HG03025 (cell line): ENCODE data around the gene AKAP12.

ENCODE experiments used
- ATAC-seq: cut with Tn5 transposase; IDR thresholded peaks from one replicate; pipeline ENCODE4 v1.9.1; 2021; ENCODE audit warnings: mild to moderate bottlenecking, moderate library complexity; ENCODE audit not compliant: unreplicated experiment, low FRiP score

AKAP12 gene

GRCh38 chr6:151279891-151280290 is 40.1 kb downstream of the AKAP12 start:
- no peak for ATAC-seq

GRCh38 chr6:151280859-151281258 is 41.1 kb downstream of the AKAP12 start:
- no peak for ATAC-seq

- ATAC-seq = no peak
These were observed 44.2 kb downstream of the AKAP12 start for GRCh38 chr6:151284012-151284411.

GRCh38 chr6:151284548-151285017 is 44.8 kb downstream of the AKAP12 start:
- no peak for ATAC-seq

- no peak for ATAC-seq
These were observed 45.4 kb downstream of the AKAP12 start for GRCh38 chr6:151285122-151285521.

GRCh38 chr6:151286214-151286613 is 46.4 kb downstream of the AKAP12 start:
- no peak for ATAC-seq

GRCh38 chr6:151288712-151289398 is 49.1 kb downstream of the AKAP12 start:
- no peak for ATAC-seq

- no peak for ATAC-seq
These were observed 49.7 kb downstream of the AKAP12 start for GRCh38 chr6:151289399-151290007.

- no peak for ATAC-seq
These were observed 51.3 kb downstream of the AKAP12 start for GRCh38 chr6:151290877-151291721.

GRCh38 chr6:151291722-151292059 is 51.9 kb downstream of the AKAP12 start:
- no peak for ATAC-seq

- no peak for ATAC-seq
These were observed 53.4 kb downstream of the AKAP12 start for GRCh38 chr6:151292974-151293687.

GRCh38 chr6:151293688-151294016 is 53.9 kb downstream of the AKAP12 start:
- ATAC-seq = no peak

GRCh38 chr6:151294561-151295101 is 54.9 kb downstream of the AKAP12 start:
- ATAC-seq = no peak

GRCh38 chr6:151297886-151298285 is 58.1 kb downstream of the AKAP12 start:
- no peak for ATAC-seq

GRCh38 chr6:151299011-151299410 is 59.2 kb downstream of the AKAP12 start:
- no peak for ATAC-seq

GRCh38 chr6:151300267-151300991 is 60.7 kb downstream of the AKAP12 start:
- no peak for ATAC-seq

GRCh38 chr6:151301547-151301946 is 61.8 kb downstream of the AKAP12 start:
- no peak for ATAC-seq

GRCh38 chr6:151303231-151303630 is 63.5 kb downstream of the AKAP12 start:
- ATAC-seq = no peak

GRCh38 chr6:151306269-151306783 is 66.6 kb downstream of the AKAP12 start:
- no peak for ATAC-seq

- no peak for ATAC-seq
These were observed 67.7 kb downstream of the AKAP12 start for GRCh38 chr6:151307501-151307900.
